HepG2 (cell line): ENCODE measurements around the gene COQ4. TPM values are rescaled to one million over a fixed set of nuclear protein-coding genes. Genes with fewer than 3 reads are reported as not detected.

Source experiments
- ATAC-seq: fragments of 200-7000 bp; cut with Tn5 transposase; 3 replicates; pipeline ENCODE4 v1.9.1; 2020; ENCODE audit warnings: mild to moderate bottlenecking, moderate library complexity
- BruUV-seq: library from RNA; stranded (reverse); fragments of 400-500 nt; replicated peaks from 2 replicates; lab custom pipeline; 2021; lab: Mats Ljungman, UMichigan
- CTCF ChIA-PET: fragments of 300-600 bp; formaldehyde crosslinking; extraction: SDS; loops from one replicate; lab custom pipeline; 2021; ENCODE audit warnings: low total read pairs, inconsistent platforms, low intra/inter-chr PET ratio; lab: Yijun Ruan, JAX
- POLR2A ChIA-PET: fragments of 350-600 bp; sonication (Branson Sonifier 250); formaldehyde crosslinking; loops from one replicate; lab custom pipeline; 2020; ENCODE audit warnings: antibody characterized with exemption, inconsistent platforms; lab: Yijun Ruan, JAX
- DNase-seq: peaks from one replicate; pipeline ENCODE4 v3.0.0-alpha.2; 2015; ENCODE audit warnings: low spot score
- FAIRE-seq: peaks from 3 replicates; lab custom pipeline; 2011; peaks lifted over from hg19 to GRCh38; lab: Jason Lieb, UNC
- H2AFZ ChIP-seq: one replicate; pipeline ENCODE4 v1.6.1; 2011; ENCODE audit warnings: low read length, inconsistent platforms
- H3K27ac ChIP-seq: fragments of 300-600 bp; 3 replicates; pipeline ENCODE4 v1.8.0; 2011; ENCODE audit warnings: mixed run types, mild to moderate bottlenecking, mixed read lengths, low read length, inconsistent platforms; ENCODE audit not compliant: insufficient read depth; ENCODE audit errors: extremely low read length
- H3K27me3 ChIP-seq, 2 experiments: fragments of 200-600 bp in 1 of 2; 2 replicates in 1 of 2; 3 replicates in 1 of 2; pipeline versions ENCODE4 v1.6.0 to v1.8.0; 2011; ENCODE audit warnings: low read length in 2 of 2, mild to moderate bottlenecking in 2 of 2, moderate library complexity in 2 of 2, inconsistent platforms in 1 of 2; ENCODE audit not compliant: insufficient read depth in 2 of 2, control insufficient read depth in 1 of 2
- H3K36me3 ChIP-seq, 2 experiments: fragments of 200-600 bp in 1 of 2; replicated peaks in 1 of 2; 2 replicates in 1 of 2; 3 replicates in 1 of 2; pipeline versions ENCODE4 v1.5.1 to v1.8.0; 2011; ENCODE audit warnings: low read length in 2 of 2, inconsistent platforms in 1 of 2; ENCODE audit not compliant: insufficient read depth in 2 of 2, control insufficient read depth in 1 of 2
- H3K4me1 ChIP-seq: 2 replicates; pipeline ENCODE4 v1.5.1; 2012; ENCODE audit warnings: low read length, inconsistent platforms; ENCODE audit not compliant: insufficient read depth
- H3K4me2 ChIP-seq: 2 replicates; pipeline ENCODE4 v1.6.0; 2011; ENCODE audit warnings: low read depth, low read length, inconsistent platforms
- H3K4me3 ChIP-seq, 3 experiments: fragments of 200-600 bp in 1 of 3; sonication (generic), shearing (Covaris generic) in 1 of 3; replicated peaks in 1 of 3; 2 replicates each; pipeline ENCODE4 v1.5.1; 2011 to 2016; ENCODE audit warnings: low read length in 3 of 3, inconsistent platforms in 2 of 3, low read depth in 2 of 3, mild to moderate bottlenecking in 2 of 3, control low read depth in 1 of 3, mixed read lengths in 1 of 3; ENCODE audit not compliant: insufficient read depth in 1 of 3
- H3K79me2 ChIP-seq: one replicate; pipeline ENCODE4 v1.6.1; 2011; ENCODE audit warnings: low read length, inconsistent platforms; ENCODE audit not compliant: insufficient read depth
- H3K9ac ChIP-seq: 2 replicates; pipeline ENCODE4 v1.6.0; 2011; ENCODE audit warnings: mild to moderate bottlenecking, low read depth, low read length, inconsistent platforms; ENCODE audit not compliant: insufficient read depth
- H3K9me3 ChIP-seq: 2 replicates; pipeline ENCODE4 v1.5.1; 2012; ENCODE audit warnings: mild to moderate bottlenecking, low read length
- H4K20me1 ChIP-seq: 2 replicates; pipeline ENCODE4 v1.6.0; 2011; ENCODE audit warnings: inconsistent platforms, mild to moderate bottlenecking, low read length, moderate library complexity; ENCODE audit not compliant: insufficient read depth
- DR1 ChIP-seq: sonication (generic); formaldehyde crosslinking; IDR thresholded peaks from 2 replicates; pipeline ENCODE4 v1.8.0; 2021; ENCODE audit warnings: mild to moderate bottlenecking, missing genetic modification reagents, inconsistent platforms
- JUNB ChIP-seq: sonication (generic); formaldehyde crosslinking; IDR thresholded peaks from 2 replicates; pipeline ENCODE4 v1.8.0; 2022; ENCODE audit warnings: missing genetic modification reagents, mild to moderate bottlenecking, borderline replicate concordance
- MIER3 ChIP-seq: IDR thresholded peaks from 2 replicates; pipeline ENCODE4 v1.6.1; 2016; ENCODE audit warnings: missing compliant biosample characterization, borderline replicate concordance
- PATZ1 ChIP-seq: sonication (generic); formaldehyde crosslinking; IDR thresholded peaks from 2 replicates; pipeline ENCODE4 v1.4.0; 2020; ENCODE audit warnings: missing genetic modification reagents
- REL ChIP-seq: sonication (generic); formaldehyde crosslinking; conservative IDR thresholded peaks from 2 replicates; pipeline ENCODE4 v1.8.0; 2022; ENCODE audit warnings: mild to moderate bottlenecking, missing genetic modification reagents, moderate library complexity
- SOX13 ChIP-seq, 3 experiments: fragments of 450-650 bp in 1 of 3; sonication (generic) in 1 of 3; formaldehyde crosslinking in 1 of 3; IDR thresholded peaks in 2 of 3; conservative IDR thresholded peaks in 1 of 3; 2 replicates each; pipeline versions ENCODE4 v1.5.0 to v1.6.1; 2016 to 2020; ENCODE audit warnings: antibody characterized with exemption in 1 of 3, mild to moderate bottlenecking in 1 of 3, missing compliant biosample characterization in 1 of 3, missing genetic modification reagents in 1 of 3, moderate library complexity in 1 of 3
- ZNF138 ChIP-seq: sonication (generic); formaldehyde crosslinking; IDR thresholded peaks from 2 replicates; pipeline ENCODE4 v1.5.0; 2020; ENCODE audit warnings: mild to moderate bottlenecking, low read depth, missing genetic modification reagents
- ZNF629 ChIP-seq: sonication (generic); formaldehyde crosslinking; conservative IDR thresholded peaks from 2 replicates; pipeline ENCODE4 v1.5.0; 2020; ENCODE audit warnings: missing genetic modification reagents
- WGBS: methylation state at CpG from one replicate; pipeline ENCODE4 v1.1.6; 2017; ENCODE audit warnings: low lambda C conversion rate; 5-methylcytosine and 5-hydroxymethylcytosine counted together
- in situ Hi-C: cut with HindIII; loops from 2 replicates; pipeline ENCODE4 v1.10.0; 2017; ENCODE audit warnings: low pct_unique_long_range_greater_than_20kb; ENCODE audit not compliant: extremely low pct_ligation_motif_present
- intact Hi-C: fragments of 100-400 bp; cut with micrococcal nuclease; formaldehyde crosslinking; loops from one replicate; pipeline ENCODE4 v1.10.0; 2022; ENCODE audit not compliant: unreplicated experiment
- polyA plus RNA-seq, 8 experiments: library from polyadenylated mRNA; depleted of rRNA in 3 of 8; stranded (reverse) in 7 of 8; unstranded in 1 of 8; fragments of >200 nt; fragmentation: Illumina TruSeq in 4 of 8; extraction: Trizol in 4 of 8; gene quantifications; 2 replicates each; pipeline versions ENCODE4 v1.2.1 to v1.2.3, GENCODE V29; 2011 to 2016; ENCODE audit warnings: low read depth in 4 of 8, missing spikeins in 1 of 8, mixed read lengths in 1 of 8; ENCODE audit not compliant: insufficient read depth in 1 of 8
- total RNA-seq, 5 experiments: library from RNA; depleted of rRNA; stranded (reverse); fragments of >200 nt; fragmentation: Illumina TruSeq; extraction: Trizol; gene quantifications; 2 replicates each; pipeline ENCODE4 v1.2.3, GENCODE V29; 2016; ENCODE audit warnings: low read depth in 1 of 5

Gene COQ4
- total and polyA plus RNA-seq, 2 of the 13 experiments (the other 11 are each of a cell fraction or from before 2014, with no cell fraction given): 26.1 to 36.0 TPM

DNA sequence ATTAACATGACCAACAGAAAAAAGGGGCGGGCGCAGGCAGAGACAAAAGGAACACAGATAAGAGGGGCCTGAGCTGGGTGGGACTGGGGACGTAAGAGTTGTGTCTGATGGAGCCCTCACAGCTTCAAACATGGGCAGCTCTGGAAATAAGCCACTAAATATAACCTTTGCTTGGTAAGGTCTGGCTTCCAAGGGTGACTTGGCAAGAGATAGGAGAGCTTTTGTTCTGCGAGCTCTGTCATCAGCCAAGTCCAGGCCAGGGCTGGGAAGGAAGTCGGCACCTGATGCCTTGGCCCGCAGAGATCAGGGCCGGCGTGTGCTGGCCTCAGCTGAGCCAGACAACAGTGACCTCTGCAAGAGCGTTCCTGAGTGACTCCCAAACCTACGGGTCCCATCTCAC, 12.2 kb upstream of the COQ4 start:
- Histone ChIP-seq H3K9ac (no peak overlapping the region), H3K36me3 (peaks cover 16 to 45% of the 10 kb centered on the region in 2 experiments), H3K9me3 (no peaks in the 10 kb centered on the region), H3K4me1 (no peaks in the 10 kb centered on the region), H3K4me2 (no peak overlapping the region), H3K79me2 (no peaks in the 10 kb centered on the region), H3K27me3 (no peaks in the 10 kb centered on the region), H3K4me3 (no peak overlapping the region), H3K27ac (no peak overlapping the region), H4K20me1 (no peaks in the 10 kb centered on the region), H2AFZ (no peak overlapping the region)
- no TSS peak for BruUV-seq
- intact Hi-C loops: no loop called here
- in situ Hi-C loops: no loop called here
- ChIA-PET CTCF (no interaction called here), POLR2A (interaction anchor here (0.6 to 3.0 kb wide), 3 partner anchors 10 to 64 kb away, joined by 3 to 15 read pairs (median 3); no protein-coding TSS in a partner anchor)
- ATAC-seq (no peak), DNase-seq (no peak), FAIRE-seq (no peak)
- no peak for TF ChIP-seq DR1
- no peak for TF ChIP-seq ZNF138 (CRISPR knock-in tag)
- no peak for TF ChIP-seq PATZ1 (CRISPR knock-in tag)
- no peak for TF ChIP-seq REL (CRISPR knock-in tag)
- no peak for TF ChIP-seq JUNB
- WGBS: over 99% methylated on average over 7 of the region's 10 CpGs

- Histone ChIP-seq H3K36me3 (peaks cover 19 to 57% of the 10 kb centered on the region in 2 experiments), H3K27me3 (no peaks in the 10 kb centered on the region), H3K9me3 (no peaks in the 10 kb centered on the region), H2AFZ (no peak overlapping the region), H3K4me1 (no peaks in the 10 kb centered on the region), H3K4me3 (no peak overlapping the region), H4K20me1 (no peaks in the 10 kb centered on the region), H3K4me2 (no peak overlapping the region), H3K9ac (no peak overlapping the region), H3K27ac (no peak overlapping the region), H3K79me2 (no peaks in the 10 kb centered on the region)
- POLR2A ChIA-PET: no interaction called here
- no peak for DNase-seq
- in situ Hi-C loops (no loop called here), intact Hi-C loops (no loop called here)
- TF ChIP-seq ZNF629 (CRISPR knock-in tag): peak; percentile 66
- TF ChIP-seq SOX13 (IDR thresholded peaks at IDR 0.05): no peak
- TF ChIP-seq SOX13 (CRISPR knock-in tag; conservative IDR thresholded peaks at IDR 0.05 in 1 of 2, IDR thresholded peaks at IDR 0.05 in 1 of 2): no peak
- no peak for TF ChIP-seq MIER3 (CRISPR knock-in tag)
- FAIRE-seq: no peak
- ATAC-seq: no peak
- 89% methylated on average over 3 of the region's 4 CpGs for WGBS
- CTCF ChIA-PET: no interaction called here
- no TSS peak for BruUV-seq
Observed at GRCh38 chr9:128314697-128315096, 7.9 kb upstream of the COQ4 start.
